Gastrocnemius medialis (tissue), 4 donors: ENCODE results near the gene SLC35F2. TPM values are rescaled to one million over a fixed set of nuclear protein-coding genes. Genes with fewer than 3 reads are reported as not detected.

Source experiments
- ATAC-seq, 2 donors: fragments of 150-250 bp; one replicate each; pipeline ENCODE4 v1.9.1; 2016
- DNase-seq, 2 donors: peaks; one replicate each; pipeline ENCODE4 v3.0.0-alpha.2; 2019
- H3K27ac ChIP-seq, 4 donors: fragments of 200-600 bp; sonication (generic); 1 replicate in 1 of 4; 2 replicates in 3 of 4; pipeline ENCODE4 v1.5.1; 2016 to 2018; ENCODE audit warnings: mild to moderate bottlenecking in 2 of 4, moderate library complexity in 1 of 4
- H3K27me3 ChIP-seq, 3 donors: fragments of 200-600 bp; sonication (generic) in 2 of 3; 1 replicate in 1 of 3; 2 replicates in 2 of 3; pipeline versions ENCODE4 v1.5.1 to v1.6.0; 2016 to 2019; ENCODE audit warnings: mild to moderate bottlenecking in 1 of 3, moderate library complexity in 1 of 3
- H3K36me3 ChIP-seq, 2 donors: fragments of 200-600 bp; sonication (generic) in 1 of 2; one replicate each; pipeline ENCODE4 v1.5.1; 2017 to 2018
- H3K4me1 ChIP-seq, 2 donors: fragments of 200-600 bp; sonication (generic) in 1 of 2; one replicate each; pipeline ENCODE4 v1.5.1; 2016 to 2017; ENCODE audit warnings: mild to moderate bottlenecking in 2 of 2
- H3K4me3 ChIP-seq, 4 donors: fragments of 200-600 bp; sonication (generic) in 3 of 4; 1 replicate in 1 of 4; 2 replicates in 3 of 4; pipeline ENCODE4 v1.5.1; 2016 to 2019; ENCODE audit warnings: mild to moderate bottlenecking in 2 of 4
- H3K9me3 ChIP-seq, 3 donors: fragments of 200-600 bp; sonication (generic) in 2 of 3; 1 replicate in 1 of 3; 2 replicates in 2 of 3; pipeline ENCODE4 v1.5.1; 2016 to 2019
- CTCF ChIP-seq, 5 experiments: fragments of 450-650 bp in 3 of 5; fragments of 200-600 bp in 2 of 5; sonication (generic) in 2 of 5; IDR thresholded peaks in 4 of 5; conservative IDR thresholded peaks in 1 of 5; 1 replicate in 4 of 5; 2 replicates in 1 of 5; pipeline ENCODE4 v1.5.1; 2016 to 2019; ENCODE audit warnings: antibody characterized with exemption in 5 of 5, mild to moderate bottlenecking in 3 of 5, moderate library complexity in 3 of 5
- POLR2A ChIP-seq, 2 donors: fragments of 450-650 bp; IDR thresholded peaks; one replicate each; pipeline ENCODE4 v1.6.1; 2017; ENCODE audit warnings: antibody characterized with exemption in 2 of 2, mild to moderate bottlenecking in 2 of 2, moderate library complexity in 2 of 2
- in situ Hi-C, 4 donors: fragments of 200-750 bp; cut with MboI; loops; one replicate each; pipeline versions ENCODE4 v1.15.0 to v1.8.0; 2017; ENCODE audit warnings: low sequenced_read_pairs in 4 of 4
- intact Hi-C: fragments of 100-400 bp; cut with DNase I; formaldehyde crosslinking; loops from one replicate; pipeline ENCODE4 v1.15.1; 2023; ENCODE audit warnings: low total_unique reads
- total RNA-seq, 4 donors: library from RNA; depleted of rRNA; stranded (reverse); fragments of >200 nt; gene quantifications; one replicate each; pipeline versions ENCODE4 v1.1.0 to v1.2.3, GENCODE V29; 2016

Gene SLC35F2
- total RNA-seq, 4 donors from 2014 or later, result 1.3 to 5.4 (median 1.7) TPM

GRCh38 chr11:107751082-107751481 lies 107.5 kb downstream of the SLC35F2 start:
- peaks cover 22% of the 10 kb centered on the region in 2 donors for H3K4me1 ChIP-seq
- H3K4me3 ChIP-seq, result no peak overlapping the region
- no peak for DNase-seq
- no peaks in the 10 kb centered on the region for H3K36me3 ChIP-seq
- no peaks in the 10 kb centered on the region for H3K27me3 ChIP-seq
- H3K9me3 ChIP-seq, result no peaks in the 10 kb centered on the region
- peak overlapping the region in 3 of 4 donors; percentile 20 to 85 (median 55) for H3K27ac ChIP-seq
- TF ChIP-seq CTCF (IDR thresholded peaks at IDR 0.05 in 4 of 5, conservative IDR thresholded peaks at IDR 0.05 in 1 of 5) (no peak), POLR2A (IDR thresholded peaks at IDR 0.05) (no peak)
- peak; percentile 40 to 50 for ATAC-seq
- in situ Hi-C loops, result loop anchor here in 1 of 4 donors (10.0 kb wide), 1 partner anchor 56 kb away; no protein-coding TSS in a partner anchor
- intact Hi-C loops, result no loop called here

- intact Hi-C loops, result no loop called here
- Histone ChIP-seq H3K9me3 (no peaks in the 10 kb centered on the region), H3K27me3 (no peaks in the 10 kb centered on the region), H3K36me3 (no peaks in the 10 kb centered on the region), H3K4me3 (no peak overlapping the region), H3K27ac (peak overlapping the region in 3 of 4 donors; percentile 15 to 85 (median 20)), H3K4me1 (peaks cover 22% of the 10 kb centered on the region in 2 donors)
- no peak for ATAC-seq
- in situ Hi-C loops, result loop anchor here in 1 of 4 donors (10.0 kb wide), 1 partner anchor 56 kb away; no protein-coding TSS in a partner anchor
- no peak for DNase-seq
- no peak for TF ChIP-seq POLR2A (IDR thresholded peaks at IDR 0.05)
- no peak for TF ChIP-seq CTCF (IDR thresholded peaks at IDR 0.05 in 4 of 5, conservative IDR thresholded peaks at IDR 0.05 in 1 of 5)
Observed at GRCh38 chr11:107750313-107750712, 108.3 kb downstream of the SLC35F2 start.

- Histone ChIP-seq H3K36me3 (no peaks in the 10 kb centered on the region), H3K4me3 (no peak overlapping the region), H3K4me1 (peaks cover 35 to 39% of the 10 kb centered on the region in 2 donors), H3K27ac (peak overlapping the region; percentile 73 to 88 (median 84)), H3K27me3 (no peaks in the 10 kb centered on the region), H3K9me3 (no peaks in the 10 kb centered on the region)
- DNase-seq (no peak), ATAC-seq (peak; percentile 74 to 81)
- TF ChIP-seq POLR2A (IDR thresholded peaks at IDR 0.05) (no peak), CTCF (IDR thresholded peaks at IDR 0.05 in 4 of 5, conservative IDR thresholded peaks at IDR 0.05 in 1 of 5) (no peak)
- intact Hi-C loops (no loop called here), in situ Hi-C loops (no loop called here)
Observed at GRCh38 chr11:107747622-107748021, 111.0 kb downstream of the SLC35F2 start.

GRCh38 chr11:107744736-107745135 lies 113.9 kb downstream of the SLC35F2 start:
- TF ChIP-seq CTCF (IDR thresholded peaks at IDR 0.05 in 4 of 5, conservative IDR thresholded peaks at IDR 0.05 in 1 of 5) (no peak), POLR2A (IDR thresholded peaks at IDR 0.05) (no peak)
- peaks cover 38 to 39% of the 10 kb centered on the region in 2 donors for H3K4me1 ChIP-seq
- H3K9me3 ChIP-seq, result no peaks in the 10 kb centered on the region
- intact Hi-C loops, result loop anchor here (5.0 kb wide), 1 partner anchor 37 kb away; no protein-coding TSS in a partner anchor
- in situ Hi-C loops, result no loop called here
- H3K27me3 ChIP-seq, result no peaks in the 10 kb centered on the region
- no peak overlapping the region for H3K4me3 ChIP-seq
- H3K36me3 ChIP-seq, result no peaks in the 10 kb centered on the region
- H3K27ac ChIP-seq, result peak overlapping the region; percentile 83 to 88 (median 86)
- DNase-seq (no peak), ATAC-seq (peak in 1 of 2 donors; percentile 37)
